Measurements from ENCODE around the gene SLC15A3. TPM values are rescaled to one million over a fixed set of nuclear protein-coding genes. Genes with fewer than 3 reads are reported as not detected.

SLC15A3 gene
- total RNA-seq, 1 experiment from 2014 or later: 8.7 TPM

GRCh38 chr11:60912851-60913528 is 39.0 kb downstream of the SLC15A3 start:
- intact Hi-C loops (cut with micrococcal nuclease; ENCODE audit: unreplicated experiment): no loop called here
- no peak for ATAC-seq
- no peaks in the 10 kb centered on the region for H3K36me3 ChIP-seq (ENCODE audit: control insufficient read depth, insufficient read depth, low read length)
- H3K4me1 ChIP-seq (ENCODE audit: control insufficient read depth, insufficient read depth, low read length): peaks cover 15% of the 10 kb centered on the region
- H3K9me3 ChIP-seq (ENCODE audit: control insufficient read depth, insufficient read depth, low read depth, low read length): no peaks in the 10 kb centered on the region
- ChIA-PET CTCF (no interaction called here), POLR2A (no interaction called here)
- H3K4me3 ChIP-seq (ENCODE audit: low read depth in 2 of 2, low read length in 2 of 2): peak overlapping the region; percentile 69 to 79; a peak in 3 of 4 replicates
- H3K27ac ChIP-seq (ENCODE audit: low read length): peak overlapping the region; percentile 97
- H3K27me3 ChIP-seq (ENCODE audit: control insufficient read depth, insufficient read depth, low read length): 0 out of 2 replicates have a peak, but pooled peaks cover 3% of the 10 kb centered on the region
- TF ChIP-seq TCF7L2 (IDR thresholded peaks at IDR 0.05; ENCODE audit: low read depth, low read length) (no peak), CTCF (IDR thresholded peaks at IDR 0.05) (no peak), SIN3A (IDR thresholded peaks at IDR 0.05; ENCODE audit: borderline replicate concordance, insufficient read depth, low read depth, low read length) (no peak), POLR2AphosphoS5 (IDR thresholded peaks at IDR 0.05; ENCODE audit: low read depth, low read length) (no peak), REST (IDR thresholded peaks at IDR 0.05; ENCODE audit: insufficient read depth in 1 of 2, low read depth in 2 of 2, low read length in 1 of 2) (no peak)
- no TSS peak for BruUV-seq (replicated peaks)
- in situ Hi-C loops (cut with HindIII; ENCODE audit: low pct_unique_long_range_greater_than_20kb, low sequenced_read_pairs): no loop called here
- DNase-seq (ENCODE audit: low read depth, low spot score): no peak

GRCh38 chr11:60912223-60912850 is 39.6 kb downstream of the SLC15A3 start:
- CTCF ChIA-PET: no interaction called here
- in situ Hi-C loops (cut with HindIII; ENCODE audit: low pct_unique_long_range_greater_than_20kb, low sequenced_read_pairs): no loop called here
- no peak for DNase-seq (ENCODE audit: low read depth, low spot score)

More at GRCh38 chr11:60912223-60912850, 39.6 kb downstream of the SLC15A3 start:
- Histone ChIP-seq H3K27me3 (ENCODE audit: control insufficient read depth, insufficient read depth, low read length) (0 out of 2 replicates have a peak, but pooled peaks cover 3% of the 10 kb centered on the region), H3K4me3 (ENCODE audit: low read depth in 2 of 2, low read length in 2 of 2) (no peak overlapping the region), H3K36me3 (ENCODE audit: control insufficient read depth, insufficient read depth, low read length) (no peaks in the 10 kb centered on the region), H3K4me1 (ENCODE audit: control insufficient read depth, insufficient read depth, low read length) (peaks cover 15% of the 10 kb centered on the region), H3K9me3 (ENCODE audit: control insufficient read depth, insufficient read depth, low read depth, low read length) (no peaks in the 10 kb centered on the region), H3K27ac (ENCODE audit: low read length) (no peak overlapping the region)
- TF ChIP-seq TCF7L2 (IDR thresholded peaks at IDR 0.05; ENCODE audit: low read depth, low read length): no peak
- TF ChIP-seq POLR2AphosphoS5 (IDR thresholded peaks at IDR 0.05; ENCODE audit: low read depth, low read length): no peak
- no peak for TF ChIP-seq CTCF (IDR thresholded peaks at IDR 0.05)
- TF ChIP-seq SIN3A (IDR thresholded peaks at IDR 0.05; ENCODE audit: borderline replicate concordance, insufficient read depth, low read depth, low read length): no peak
- no peak for TF ChIP-seq REST (IDR thresholded peaks at IDR 0.05; ENCODE audit: insufficient read depth in 1 of 2, low read depth in 2 of 2, low read length in 1 of 2)
- intact Hi-C loops (cut with micrococcal nuclease; ENCODE audit: unreplicated experiment): no loop called here
- BruUV-seq (replicated peaks): no TSS peak
- POLR2A ChIA-PET: no interaction called here
- ATAC-seq: no peak

Measured in Panc1 (cell line).